Heart left ventricle (tissue), 16 donors: Measurements from ENCODE around the gene TAS2R60. TPM values are rescaled to one million over a fixed set of nuclear protein-coding genes. Genes with fewer than 3 reads are reported as not detected.

Experiments
- ATAC-seq, 4 donors: fragments of 200-7000 bp; cut with Tn5 transposase; one replicate each; pipeline ENCODE4 v1.9.1; 2020 to 2022; ENCODE audit warnings: moderate library complexity in 4 of 4, mild to moderate bottlenecking in 3 of 4, moderate number of reproducible peaks in 1 of 4
- DNase-seq, 5 donors: peaks; one replicate each; pipeline ENCODE4 v3.0.0-alpha.2; 2020
- H3K27ac ChIP-seq, 12 donors: fragments of 200-600 bp; sonication (generic) in 4 of 12; one replicate each; pipeline versions ENCODE4 v1.5.0 to v1.8.0; 2016 to 2022; ENCODE audit warnings: mild to moderate bottlenecking in 2 of 12
- H3K27me3 ChIP-seq, 9 donors: fragments of 200-600 bp; sonication (generic) in 2 of 9; one replicate each; pipeline versions ENCODE4 v1.5.1 to v1.8.0; 2016 to 2022; ENCODE audit warnings: mild to moderate bottlenecking in 3 of 9
- H3K36me3 ChIP-seq, 9 donors: fragments of 200-600 bp; sonication (generic) in 2 of 9; one replicate each; pipeline versions ENCODE4 v1.5.0 to v1.8.0; 2018 to 2022; ENCODE audit warnings: mild to moderate bottlenecking in 2 of 9
- H3K4me1 ChIP-seq, 12 donors: fragments of 200-600 bp; sonication (generic) in 4 of 12; one replicate each; pipeline versions ENCODE4 v1.5.0 to v1.8.0; 2016 to 2022; ENCODE audit warnings: mild to moderate bottlenecking in 3 of 12
- H3K4me3 ChIP-seq, 12 donors: fragments of 200-600 bp; sonication (generic) in 4 of 12; one replicate each; pipeline versions ENCODE4 v1.5.0 to v1.8.0; 2017 to 2022; ENCODE audit warnings: mild to moderate bottlenecking in 9 of 12, moderate library complexity in 4 of 12
- H3K9me3 ChIP-seq, 12 donors: fragments of 200-600 bp; sonication (generic) in 4 of 12; one replicate each; pipeline versions ENCODE4 v1.5.0 to v1.8.0; 2016 to 2022; ENCODE audit warnings: mild to moderate bottlenecking in 1 of 12
- POLR2A ChIP-seq, 2 donors: fragments of 450-650 bp; IDR thresholded peaks; one replicate each; pipeline ENCODE4 v1.6.1; 2017; ENCODE audit warnings: antibody characterized with exemption in 2 of 2, mild to moderate bottlenecking in 2 of 2, moderate library complexity in 2 of 2
- WGBS, 4 donors: extraction: QIAGEN DNeasy Blood & Tissue Kit in 2 of 4; methylation state at CpG; one replicate each; pipeline versions ENCODE4 v1.1.5 to v1.1.7; 2013 to 2018; 5-methylcytosine and 5-hydroxymethylcytosine counted together
- intact Hi-C, 10 donors: fragments of 100-400 bp; cut with DNase I; formaldehyde crosslinking; loops; one replicate each; pipeline versions ENCODE4 v1.11.1 to v1.14.2; 2022
- polyA plus RNA-seq, 2 donors: library from polyadenylated mRNA; stranded (reverse); fragments of 200-250 nt; gene quantifications; one replicate each; pipeline ENCODE4 v1.2.3, GENCODE V29; 2013
- total RNA-seq, 9 donors: library from RNA; depleted of rRNA in 2 of 9; stranded (reverse); fragments of >200 nt in 2 of 9; fragmentation: NEBNext Ultra II Directional in 3 of 9; extraction: Animal tissue kit (Norgen Biotek cat#: 25700) in 3 of 9; gene quantifications; one replicate each; pipeline versions ENCODE4 v1.1.0 to v1.2.4, GENCODE V29; 2016 to 2023
- TF ChIP-seq, protein P1 (sequence below), 12 donors: fragments of 200-600 bp; sonication (generic) in 4 of 12; IDR thresholded peaks; one replicate each; pipeline versions ENCODE4 v1.5.0 to v1.8.0; 2018 to 2022; ENCODE audit warnings: antibody characterized with exemption in 12 of 12, mild to moderate bottlenecking in 5 of 12
- donor health status: ischemic (EF 13 %, LVEDD 7.1; RV severe dilation, severe dysfunction).
- donor health status: healthy with polysubstance abuse.
- donor health status: DM: no; HTN: yes; CAD: no.
- donor health status: DM: no; HTN: no; CAD: no.
- donor health status: ischemic (EF 25% LVEDD 6.9; RV normal size, moderate dysfunction).
- donor health status: ischemic (EF 25% LVEDD 5.7; RV mildly dilated, moderate dysfunction).
- donor health status: healthy.
- donor health status: DM: yes; HTN: yes; CAD: no.
- donor health status: ischemic (EF 35%, LVEDD 5.7; RV mildly dilated, moderate dysfunction).
- donor health status: nonischemic (EF 11% LVEDD 7.7; RV severe dilation, severe dysfunction).
- donor health status: DM: yes; HTN: yes; CAD: no.
- donor health status: PGD.
- donor health status: ischemic (EF 29% LVEDD 5.4; RV normal size, mild dysfunction).
- donor health status: nonischemic (EF 23%, LVEDD 6.1; RV moderate dilation, normal function).

The TAS2R60 gene
- total and polyA plus RNA-seq, 11 donors: not detected

DNA sequence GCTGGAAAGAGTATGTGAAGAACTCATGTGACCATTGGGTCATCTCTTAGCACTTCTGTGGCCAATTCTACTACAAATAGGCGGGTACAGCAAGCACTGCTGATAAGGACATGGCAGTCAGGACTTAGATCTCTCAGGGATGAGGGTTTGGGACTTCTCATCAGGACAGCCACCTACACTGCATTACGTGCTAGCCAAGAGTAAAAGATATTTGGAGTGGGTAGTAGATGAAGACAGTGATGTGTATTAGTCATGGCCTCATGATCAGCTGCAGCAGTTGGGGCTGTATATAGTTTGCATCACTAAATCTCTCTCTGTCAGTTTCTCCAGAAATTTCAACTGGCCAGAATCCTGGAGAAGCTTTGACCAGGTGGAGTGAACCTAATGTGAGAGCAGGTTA lies 9.2 kb downstream of the TAS2R60 start:
- Histone ChIP-seq H3K27ac (no peak overlapping the region), H3K27me3 (peaks cover 0 to 4% (median 0%) of the 10 kb centered on the region in 9 donors), H3K4me1 (no peaks in the 10 kb centered on the region), H3K36me3 (no peaks in the 10 kb centered on the region), H3K4me3 (no peak overlapping the region), H3K9me3 (no peaks in the 10 kb centered on the region)
- TF ChIP-seq, protein P1, sequence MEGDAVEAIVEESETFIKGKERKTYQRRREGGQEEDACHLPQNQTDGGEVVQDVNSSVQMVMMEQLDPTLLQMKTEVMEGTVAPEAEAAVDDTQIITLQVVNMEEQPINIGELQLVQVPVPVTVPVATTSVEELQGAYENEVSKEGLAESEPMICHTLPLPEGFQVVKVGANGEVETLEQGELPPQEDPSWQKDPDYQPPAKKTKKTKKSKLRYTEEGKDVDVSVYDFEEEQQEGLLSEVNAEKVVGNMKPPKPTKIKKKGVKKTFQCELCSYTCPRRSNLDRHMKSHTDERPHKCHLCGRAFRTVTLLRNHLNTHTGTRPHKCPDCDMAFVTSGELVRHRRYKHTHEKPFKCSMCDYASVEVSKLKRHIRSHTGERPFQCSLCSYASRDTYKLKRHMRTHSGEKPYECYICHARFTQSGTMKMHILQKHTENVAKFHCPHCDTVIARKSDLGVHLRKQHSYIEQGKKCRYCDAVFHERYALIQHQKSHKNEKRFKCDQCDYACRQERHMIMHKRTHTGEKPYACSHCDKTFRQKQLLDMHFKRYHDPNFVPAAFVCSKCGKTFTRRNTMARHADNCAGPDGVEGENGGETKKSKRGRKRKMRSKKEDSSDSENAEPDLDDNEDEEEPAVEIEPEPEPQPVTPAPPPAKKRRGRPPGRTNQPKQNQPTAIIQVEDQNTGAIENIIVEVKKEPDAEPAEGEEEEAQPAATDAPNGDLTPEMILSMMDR (IDR thresholded peaks at IDR 0.05): no peak
- DNase-seq (no peak), ATAC-seq (no peak)
- intact Hi-C loops: no loop called here
- 70 to 80% (median 78%) methylated on average over 2 of the region's 2 CpGs for WGBS, 4 donors

DNA sequence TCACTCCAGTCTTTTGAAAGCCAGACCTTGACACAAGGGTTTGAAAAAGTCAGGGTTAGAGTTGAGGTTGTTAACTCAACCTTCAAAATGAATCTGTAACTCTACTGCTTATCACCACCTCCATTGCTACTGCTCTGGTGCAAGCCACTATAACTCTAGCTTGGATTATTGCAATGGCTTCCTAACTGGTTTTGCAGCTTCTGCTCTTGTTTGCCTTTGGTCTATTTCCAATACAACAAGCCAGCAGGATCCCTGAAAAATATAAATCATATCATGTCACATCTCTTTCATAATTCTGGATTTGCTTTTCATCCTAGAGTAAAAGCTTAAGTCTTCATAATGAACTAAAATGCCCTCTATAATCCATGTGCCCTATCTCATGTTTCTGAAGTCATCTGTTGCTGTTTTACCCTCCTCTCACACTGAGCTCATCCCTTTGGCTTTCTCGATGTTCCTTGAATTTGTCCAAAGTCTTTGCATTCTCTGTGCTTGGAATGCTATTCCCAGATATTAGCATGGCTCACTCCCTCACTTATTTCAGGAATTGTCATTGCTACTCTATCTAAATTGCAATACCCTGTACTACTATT lies 10.9 kb downstream of the TAS2R60 start:
- 56 to 75% (median 64%) methylated on average over 1 of the region's 1 CpG for WGBS, 4 donors
- ATAC-seq (no peak), DNase-seq (no peak)
- Histone ChIP-seq H3K27ac (no peak overlapping the region), H3K9me3 (no peaks in the 10 kb centered on the region), H3K27me3 (no peaks in the 10 kb centered on the region), H3K36me3 (no peaks in the 10 kb centered on the region), H3K4me3 (no peak overlapping the region), H3K4me1 (peaks cover 0 to 8% (median 0%) of the 10 kb centered on the region in 12 donors)
- no peak for TF ChIP-seq POLR2A (IDR thresholded peaks at IDR 0.05)
- TF ChIP-seq, protein P1 (IDR thresholded peaks at IDR 0.05): no peak
- intact Hi-C loops: no loop called here

DNA sequence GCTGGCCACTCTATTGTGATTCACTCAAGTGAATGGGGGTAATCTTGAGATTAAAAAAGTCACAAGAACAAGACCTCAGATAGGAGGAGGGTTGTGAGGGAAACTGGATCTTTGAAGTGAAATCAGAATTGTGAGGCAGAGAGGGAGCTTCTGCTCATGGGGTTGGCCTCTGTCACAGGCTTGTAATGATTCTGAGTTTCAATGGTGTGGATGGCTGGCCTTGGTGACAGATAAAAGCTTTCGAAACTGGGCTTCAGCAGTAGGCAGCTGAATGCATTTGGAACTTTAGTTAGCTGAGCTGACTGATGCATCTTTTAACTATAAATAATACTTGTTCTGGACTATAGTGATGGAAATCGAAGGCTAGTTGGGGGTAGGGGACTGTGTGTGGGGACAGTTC lies 12.2 kb downstream of the TAS2R60 start:
- Histone ChIP-seq H3K4me3 (no peak overlapping the region), H3K27ac (no peak overlapping the region), H3K36me3 (no peaks in the 10 kb centered on the region), H3K9me3 (no peaks in the 10 kb centered on the region), H3K4me1 (peaks cover 0 to 10% (median 0%) of the 10 kb centered on the region in 12 donors), H3K27me3 (no peaks in the 10 kb centered on the region)
- WGBS, 4 donors: 81 to 88% (median 83%) methylated on average over 2 of the region's 2 CpGs
- no peak for DNase-seq
- TF ChIP-seq POLR2A (IDR thresholded peaks at IDR 0.05): no peak
- TF ChIP-seq, protein P1 (IDR thresholded peaks at IDR 0.05): no peak
- ATAC-seq: no peak
- intact Hi-C loops: no loop called here

DNA sequence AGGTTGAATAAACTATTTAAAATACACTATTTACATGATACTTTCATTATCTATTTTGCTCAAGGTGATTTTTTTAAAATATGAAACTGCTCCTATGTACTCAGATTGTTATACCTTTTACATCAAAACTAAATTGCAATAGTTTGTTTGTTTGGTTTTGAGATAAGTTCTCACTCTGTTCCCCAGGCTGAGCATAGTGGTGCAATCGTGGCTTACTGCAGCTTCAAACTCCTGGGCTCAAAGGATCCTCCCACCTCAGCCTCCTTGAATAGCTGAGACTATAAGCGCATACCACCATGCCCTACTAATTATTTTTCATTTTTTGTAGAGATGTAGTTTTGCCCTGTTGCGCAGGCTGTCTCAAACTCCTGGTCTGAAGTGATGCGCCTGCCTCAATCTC lies 12.7 kb downstream of the TAS2R60 start:
- Histone ChIP-seq H3K36me3 (no peaks in the 10 kb centered on the region), H3K27me3 (no peaks in the 10 kb centered on the region), H3K4me3 (no peak overlapping the region), H3K4me1 (peaks cover 0 to 10% (median 0%) of the 10 kb centered on the region in 12 donors), H3K27ac (no peak overlapping the region), H3K9me3 (no peaks in the 10 kb centered on the region)
- DNase-seq (no peak), ATAC-seq (no peak)
- intact Hi-C loops: no loop called here
- TF ChIP-seq POLR2A (IDR thresholded peaks at IDR 0.05): no peak
- TF ChIP-seq, protein P1 (IDR thresholded peaks at IDR 0.05): no peak
- WGBS, 4 donors: 79 to 89% (median 84%) methylated on average over 4 of the region's 4 CpGs
